Measurements from ENCODE around the gene ZPR1.
"Not testable (repeated sequence)": the region's sequence is repeated elsewhere in the genome, so short reads cannot be mapped to it uniquely, and the experiment has no call there.

Gene ZPR1

GRCh38 chr11:116787786-116788486, at the start of gene ZPR1:
Gene ZPR1 (minus strand): TSS chr11:116788023. CDS start chr11:116787990, 33 bp downstream.
- peak; percentile 74 for DNase-seq (ENCODE audit: low read depth)

- DNase-seq (ENCODE audit: low read depth): no peak
Observed at GRCh38 chr11:116836632-116836991, 48.8 kb upstream of the ZPR1 start.

- peak; percentile 64 for DNase-seq (ENCODE audit: low read depth)
Observed at GRCh38 chr11:116835791-116836631, 48.2 kb upstream of the ZPR1 start.

GRCh38 chr11:116835042-116835772, 47.4 kb upstream of the ZPR1 start:
- DNase-seq (ENCODE audit: low read depth): no peak

GRCh38 chr11:116834535-116835041, 46.8 kb upstream of the ZPR1 start:
- DNase-seq (ENCODE audit: low read depth): not testable (repeated sequence)

- no peak for DNase-seq (ENCODE audit: low read depth)
Observed at GRCh38 chr11:116833816-116834534, 46.2 kb upstream of the ZPR1 start.

- no peak for DNase-seq (ENCODE audit: low read depth)
Observed at GRCh38 chr11:116833491-116833815, 45.6 kb upstream of the ZPR1 start.

- no peak for DNase-seq (ENCODE audit: low read depth)
Observed at GRCh38 chr11:116832350-116833290, 44.8 kb upstream of the ZPR1 start.

GRCh38 chr11:116831790-116832349, 44.0 kb upstream of the ZPR1 start:
- no peak for DNase-seq (ENCODE audit: low read depth)

GRCh38 chr11:116830184-116830912, 42.5 kb upstream of the ZPR1 start:
- no peak for DNase-seq (ENCODE audit: low read depth)

- DNase-seq (ENCODE audit: low read depth): no peak
Observed at GRCh38 chr11:116829525-116830183, 41.8 kb upstream of the ZPR1 start, which contains the start of gene APOC3. Gene APOC3 (plus strand): TSS chr11:116829907. CDS start chr11:116830583, 676 bp downstream.

- DNase-seq (ENCODE audit: low read depth): no peak
Observed at GRCh38 chr11:116828632-116829524, 41.1 kb upstream of the ZPR1 start.

- no peak for DNase-seq (ENCODE audit: low read depth)
Observed at GRCh38 chr11:116827461-116827860, 39.6 kb upstream of the ZPR1 start.

- DNase-seq (ENCODE audit: low read depth): no peak
Observed at GRCh38 chr11:116826751-116827431, 39.1 kb upstream of the ZPR1 start.

GRCh38 chr11:116825854-116826750, 38.3 kb upstream of the ZPR1 start:
- no peak for DNase-seq (ENCODE audit: low read depth)

GRCh38 chr11:116825434-116825833, 37.6 kb upstream of the ZPR1 start:
- DNase-seq (ENCODE audit: low read depth): no peak
